ENCODE data around the gene KIAA0753.
"Not testable (repeated sequence)": the region's sequence is repeated elsewhere in the genome, so short reads cannot be mapped to it uniquely, and the experiment has no call there.

KIAA0753 gene

DNA sequence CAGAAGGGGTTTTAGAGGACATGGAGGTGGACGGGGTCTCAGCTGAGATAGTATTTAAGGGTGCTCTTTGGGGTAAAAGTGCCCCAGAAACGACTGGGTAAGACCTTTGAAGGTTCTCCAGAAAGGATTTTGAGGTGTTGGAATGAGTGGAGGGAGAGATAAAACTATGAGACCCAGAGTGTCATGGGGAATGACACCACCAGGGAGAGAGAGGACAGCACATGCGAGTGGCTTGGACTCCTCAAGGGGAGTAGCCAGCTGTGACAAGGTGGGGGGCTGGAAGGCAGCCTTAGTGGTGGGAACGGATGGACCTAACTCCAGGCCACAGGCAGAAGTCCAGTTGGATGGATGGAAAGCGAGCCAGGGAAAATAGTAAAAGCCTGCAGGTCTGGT is 64.9 kb downstream of the KIAA0753 start:
- TF ChIP-seq YY1 (IDR thresholded peaks at IDR 0.05; ENCODE audit: insufficient read depth, insufficient read length): no peak
- TF ChIP-seq SUZ12 (IDR thresholded peaks at IDR 0.05; ENCODE audit: extremely low read depth, insufficient read depth, insufficient read length): no peak
- TF ChIP-seq ZNF274 (IDR thresholded peaks at IDR 0.05; ENCODE audit: low read depth, low read length): no peak
- Histone ChIP-seq H3K9me3 (ENCODE audit: insufficient read depth, low read length) (no peaks in the 10 kb centered on the region), H3K27me3 (ENCODE audit: insufficient read depth, insufficient read length) (no peaks in the 10 kb centered on the region), H3K36me3 (ENCODE audit: insufficient read depth, insufficient read length, low read length) (peaks cover 26% of the 10 kb centered on the region), H3K9ac (ENCODE audit: insufficient read length, low read depth) (no peak overlapping the region), H3K4me3 (ENCODE audit: insufficient read length, low read depth) (no peak overlapping the region), H3K4me1 (ENCODE audit: insufficient read depth, insufficient read length) (peaks cover 6% of the 10 kb centered on the region)
- no peak for DNase-seq (ENCODE audit: low read depth, low spot score)

DNA sequence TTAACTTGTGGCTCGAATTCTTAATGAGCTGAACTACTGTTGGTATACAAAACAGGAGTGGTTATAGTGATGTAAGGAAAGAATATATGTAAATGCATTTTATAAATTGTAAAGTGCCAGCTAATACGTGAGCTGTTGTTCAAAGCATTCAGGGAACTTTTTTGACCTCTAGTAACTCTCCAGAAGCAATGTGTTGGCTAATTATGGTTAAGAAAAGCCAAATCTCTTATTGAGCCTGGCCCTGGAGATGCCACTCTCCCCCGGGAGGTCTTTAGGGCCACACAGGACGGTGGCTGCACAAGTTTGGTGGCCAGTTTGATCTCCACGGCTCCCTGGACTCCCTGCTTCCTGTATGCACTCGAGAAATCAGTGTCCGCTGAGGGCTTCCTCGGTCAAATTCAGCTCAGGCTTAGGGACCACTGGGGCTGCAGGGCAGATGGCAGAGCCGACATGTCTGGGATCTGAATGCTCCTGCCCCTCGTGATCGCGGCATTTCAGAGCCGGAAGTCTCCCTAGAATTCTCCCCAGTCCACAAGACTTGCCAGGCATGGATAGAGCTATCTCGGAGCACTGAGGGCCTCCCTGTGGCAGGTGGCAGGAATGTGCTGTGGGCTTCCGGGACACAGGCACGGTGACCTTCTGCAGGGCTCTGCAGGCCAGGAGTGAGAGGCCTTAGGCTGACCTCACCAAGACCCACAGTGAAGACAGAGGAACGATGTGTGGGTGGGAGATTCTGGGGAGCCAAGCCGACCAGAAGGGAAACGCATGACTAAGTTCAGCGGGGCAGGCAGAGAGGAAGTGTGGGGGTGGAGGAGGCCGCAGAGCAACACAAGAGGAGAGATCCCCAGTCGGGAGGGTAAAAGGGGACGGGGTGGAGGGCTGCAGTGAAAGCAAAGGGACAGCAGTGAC is 65.6 kb downstream of the KIAA0753 start:
- Histone ChIP-seq H3K36me3 (ENCODE audit: insufficient read depth, insufficient read length, low read length) (peaks cover 26% of the 10 kb centered on the region), H3K4me3 (ENCODE audit: insufficient read length, low read depth) (no peak overlapping the region), H3K27me3 (ENCODE audit: insufficient read depth, insufficient read length) (no peaks in the 10 kb centered on the region), H3K9ac (ENCODE audit: insufficient read length, low read depth) (peak overlapping the region; percentile 32), H3K4me1 (ENCODE audit: insufficient read depth, insufficient read length) (peaks cover 6% of the 10 kb centered on the region), H3K9me3 (ENCODE audit: insufficient read depth, low read length) (no peaks in the 10 kb centered on the region)
- TF ChIP-seq ZNF274 (IDR thresholded peaks at IDR 0.05; ENCODE audit: low read depth, low read length) (no peak), YY1 (IDR thresholded peaks at IDR 0.05; ENCODE audit: insufficient read depth, insufficient read length) (no peak), SUZ12 (IDR thresholded peaks at IDR 0.05; ENCODE audit: extremely low read depth, insufficient read depth, insufficient read length) (no peak)
- no peak for DNase-seq (ENCODE audit: low read depth, low spot score)

DNA sequence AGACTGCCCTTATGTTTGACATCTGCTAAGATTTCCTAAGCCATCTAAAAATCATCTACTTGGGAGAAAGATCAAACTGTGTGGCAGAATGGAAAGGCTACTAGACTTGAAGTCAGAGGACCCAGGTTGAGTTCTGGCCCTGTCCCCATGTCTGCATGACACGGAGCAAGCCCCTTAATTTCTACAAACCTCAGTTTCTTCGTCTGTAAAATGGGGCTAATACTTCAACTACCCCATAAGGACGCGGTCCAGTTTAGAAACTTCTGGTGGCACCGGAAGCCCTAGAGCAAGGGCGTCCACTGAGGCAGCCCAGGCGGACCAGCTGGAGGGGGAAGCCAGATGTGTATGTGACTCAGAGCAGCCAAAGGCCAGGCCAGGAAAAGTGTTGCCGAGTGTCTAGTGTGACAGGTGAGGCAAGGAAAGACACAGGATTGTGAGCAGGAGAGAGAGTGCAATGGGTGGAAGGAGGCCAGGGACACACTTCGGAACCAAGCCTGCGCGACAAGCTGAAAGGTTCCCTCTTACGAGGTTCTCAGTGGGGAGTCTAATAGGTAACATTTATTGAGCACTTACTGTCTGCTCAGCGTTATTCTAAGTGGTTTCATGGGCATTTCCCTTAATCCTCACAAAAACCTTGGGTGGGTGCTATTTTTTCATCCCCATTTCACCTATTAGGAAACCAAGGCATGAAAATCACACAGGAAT is 66.4 kb downstream of the KIAA0753 start:
- Histone ChIP-seq H3K9ac (ENCODE audit: insufficient read length, low read depth) (no peak overlapping the region), H3K27me3 (ENCODE audit: insufficient read depth, insufficient read length) (no peaks in the 10 kb centered on the region), H3K9me3 (ENCODE audit: insufficient read depth, low read length) (no peaks in the 10 kb centered on the region), H3K4me3 (ENCODE audit: insufficient read length, low read depth) (no peak overlapping the region), H3K36me3 (ENCODE audit: insufficient read depth, insufficient read length, low read length) (peaks cover 22% of the 10 kb centered on the region), H3K4me1 (ENCODE audit: insufficient read depth, insufficient read length) (peaks cover 8% of the 10 kb centered on the region)
- no peak for DNase-seq (ENCODE audit: low read depth, low spot score)
- TF ChIP-seq SUZ12 (IDR thresholded peaks at IDR 0.05; ENCODE audit: extremely low read depth, insufficient read depth, insufficient read length): no peak
- no peak for TF ChIP-seq ZNF274 (IDR thresholded peaks at IDR 0.05; ENCODE audit: low read depth, low read length)
- TF ChIP-seq YY1 (IDR thresholded peaks at IDR 0.05; ENCODE audit: insufficient read depth, insufficient read length): no peak

DNA sequence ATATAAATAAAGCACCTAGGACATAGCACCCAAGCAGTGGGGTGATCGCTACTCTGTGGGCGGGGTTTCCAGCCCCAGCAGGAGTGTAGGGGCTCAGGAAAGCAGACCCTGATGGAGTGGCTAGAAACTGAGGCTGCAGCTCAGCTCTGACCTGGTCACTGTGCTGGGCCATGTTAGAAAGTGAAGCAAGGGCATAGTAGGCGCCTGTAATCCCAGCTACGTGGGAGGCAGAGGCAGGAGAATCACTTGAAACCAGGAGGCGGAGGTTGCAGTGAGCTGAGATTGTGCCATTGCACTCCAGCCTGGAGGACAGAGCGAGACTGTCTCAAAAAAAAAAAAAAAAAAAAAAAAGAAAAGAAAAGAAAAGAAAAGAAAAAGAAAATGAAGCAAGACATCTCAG is 67.0 kb downstream of the KIAA0753 start:
- H3K36me3 ChIP-seq (ENCODE audit: insufficient read depth, insufficient read length, low read length): peaks cover 16% of the 10 kb centered on the region

DNA sequence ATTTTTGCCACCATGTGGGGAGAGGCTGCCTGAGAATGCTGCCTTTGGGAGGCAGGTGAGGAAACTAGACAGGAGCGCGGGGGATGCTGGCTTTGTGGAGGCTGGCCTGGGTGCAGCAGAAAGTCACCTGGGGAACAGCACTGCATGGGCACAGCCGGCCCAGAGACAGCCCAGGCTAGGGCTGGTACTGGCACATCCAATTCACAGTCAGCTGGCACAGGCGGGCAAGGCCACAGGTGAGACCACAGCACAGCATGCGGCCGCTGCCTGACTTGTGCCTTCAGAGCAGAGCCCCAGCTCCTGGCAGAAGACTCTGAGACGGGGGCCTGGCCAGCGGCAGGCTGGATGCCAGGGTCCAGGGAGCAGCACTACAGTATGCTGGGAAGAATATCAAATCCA is 67.5 kb downstream of the KIAA0753 start:
- Histone ChIP-seq H3K4me1 (ENCODE audit: insufficient read depth, insufficient read length) (peaks cover 8% of the 10 kb centered on the region), H3K27me3 (ENCODE audit: insufficient read depth, insufficient read length) (no peaks in the 10 kb centered on the region), H3K9ac (ENCODE audit: insufficient read length, low read depth) (no peak overlapping the region), H3K9me3 (ENCODE audit: insufficient read depth, low read length) (no peaks in the 10 kb centered on the region), H3K4me3 (ENCODE audit: insufficient read length, low read depth) (no peak overlapping the region), H3K36me3 (ENCODE audit: insufficient read depth, insufficient read length, low read length) (peaks cover 14% of the 10 kb centered on the region)
- TF ChIP-seq ZNF274 (IDR thresholded peaks at IDR 0.05; ENCODE audit: low read depth, low read length): no peak
- TF ChIP-seq YY1 (IDR thresholded peaks at IDR 0.05; ENCODE audit: insufficient read depth, insufficient read length): no peak
- no peak for TF ChIP-seq SUZ12 (IDR thresholded peaks at IDR 0.05; ENCODE audit: extremely low read depth, insufficient read depth, insufficient read length)
- no peak for DNase-seq (ENCODE audit: low read depth, low spot score)

More for the DNA sequence above, 67.0 kb downstream of the KIAA0753 start:
- not testable (repeated sequence) for H3K9me3 ChIP-seq (ENCODE audit: insufficient read depth, low read length); H3K4me3 ChIP-seq (ENCODE audit: insufficient read length, low read depth); DNase-seq (ENCODE audit: low read depth, low spot score); H3K9ac ChIP-seq (ENCODE audit: insufficient read length, low read depth); H3K4me1 ChIP-seq (ENCODE audit: insufficient read depth, insufficient read length); H3K27me3 ChIP-seq (ENCODE audit: insufficient read depth, insufficient read length)

DNA sequence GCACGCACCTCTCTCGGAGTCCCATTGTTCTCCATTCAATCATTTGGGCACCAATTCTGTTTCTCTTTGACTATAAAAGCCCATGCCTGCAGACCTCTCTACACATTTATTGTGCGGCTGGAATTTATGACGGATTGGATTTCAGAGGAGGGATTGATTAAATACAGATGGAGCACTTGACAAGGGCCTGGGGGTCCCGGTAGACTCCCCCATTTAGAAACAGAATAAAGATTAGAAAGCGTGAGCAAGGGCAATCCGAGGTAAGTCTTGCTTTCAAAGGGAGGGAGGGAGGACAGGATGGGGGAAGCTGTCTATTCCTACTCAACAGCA is 69.1 kb downstream of the KIAA0753 start:
- DNase-seq (ENCODE audit: low read depth, low spot score): no peak
- no peak overlapping the region for H3K4me3 ChIP-seq (ENCODE audit: insufficient read length, low read depth)
- H3K9ac ChIP-seq (ENCODE audit: insufficient read length, low read depth): no peak overlapping the region
- H3K36me3 ChIP-seq (ENCODE audit: insufficient read depth, insufficient read length, low read length): peaks cover 4% of the 10 kb centered on the region
- no peak for TF ChIP-seq YY1 (IDR thresholded peaks at IDR 0.05; ENCODE audit: insufficient read depth, insufficient read length)
- no peak for TF ChIP-seq SUZ12 (IDR thresholded peaks at IDR 0.05; ENCODE audit: extremely low read depth, insufficient read depth, insufficient read length)
- no peak for TF ChIP-seq ZNF274 (IDR thresholded peaks at IDR 0.05; ENCODE audit: low read depth, low read length)
- H3K27me3 ChIP-seq (ENCODE audit: insufficient read depth, insufficient read length): no peaks in the 10 kb centered on the region
- H3K4me1 ChIP-seq (ENCODE audit: insufficient read depth, insufficient read length): peaks cover 8% of the 10 kb centered on the region
- H3K9me3 ChIP-seq (ENCODE audit: insufficient read depth, low read length): no peaks in the 10 kb centered on the region

DNA sequence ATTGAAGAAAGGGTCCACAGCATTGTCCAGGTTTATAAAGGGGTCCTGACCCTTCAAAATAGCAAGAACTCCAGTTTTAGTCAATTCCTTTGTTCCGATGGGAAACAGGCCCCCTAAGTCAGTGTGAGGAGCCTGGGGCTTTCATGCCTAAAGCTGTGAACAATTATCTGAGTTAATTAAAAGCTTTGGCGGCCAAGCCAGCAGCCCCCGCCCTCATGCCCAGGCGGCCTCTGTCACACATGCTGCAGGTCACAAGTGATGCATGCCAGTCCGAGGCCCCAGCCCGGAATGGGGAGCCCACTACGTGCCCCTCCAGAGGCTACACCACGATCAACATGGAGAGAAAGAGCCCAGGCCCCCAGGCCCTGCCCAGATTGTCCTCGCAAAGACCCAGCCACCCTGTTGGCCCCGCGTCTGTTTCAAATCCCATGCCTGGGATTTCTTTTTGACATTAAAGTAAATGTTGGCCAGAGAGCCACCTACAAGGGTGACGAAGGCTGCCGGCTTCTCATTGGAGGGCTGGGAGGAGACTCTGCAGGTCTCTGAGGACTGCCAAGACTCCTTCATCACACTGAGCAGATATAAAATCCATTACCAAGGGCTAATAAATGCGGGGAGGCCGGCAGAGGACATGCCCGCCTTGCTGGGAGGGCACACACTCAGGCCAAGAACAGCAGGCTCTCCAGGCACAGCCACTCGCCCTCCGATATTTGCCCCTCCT is 69.6 kb downstream of the KIAA0753 start:
- H3K9ac ChIP-seq (ENCODE audit: insufficient read length, low read depth): no peak overlapping the region
- H3K4me1 ChIP-seq (ENCODE audit: insufficient read depth, insufficient read length): peaks cover 6% of the 10 kb centered on the region
- no peaks in the 10 kb centered on the region for H3K27me3 ChIP-seq (ENCODE audit: insufficient read depth, insufficient read length)
- TF ChIP-seq SUZ12 (IDR thresholded peaks at IDR 0.05; ENCODE audit: extremely low read depth, insufficient read depth, insufficient read length) (no peak), ZNF274 (IDR thresholded peaks at IDR 0.05; ENCODE audit: low read depth, low read length) (no peak), YY1 (IDR thresholded peaks at IDR 0.05; ENCODE audit: insufficient read depth, insufficient read length) (no peak)
- DNase-seq (ENCODE audit: low read depth, low spot score): no peak
- H3K36me3 ChIP-seq (ENCODE audit: insufficient read depth, insufficient read length, low read length): peaks cover 4% of the 10 kb centered on the region
- H3K4me3 ChIP-seq (ENCODE audit: insufficient read length, low read depth): no peak overlapping the region
- no peaks in the 10 kb centered on the region for H3K9me3 ChIP-seq (ENCODE audit: insufficient read depth, low read length)
